SK-N-SH treated with all-trans-retinoic acid at 6 μM for 48 hours (cell line): ENCODE data around the gene CLN6.

Source experiments
- ATAC-seq: fragments of 200-7000 bp; cut with Tn5 transposase; 3 replicates; pipeline ENCODE4 v1.9.1; 2020; ENCODE audit warnings: mild to moderate bottlenecking, moderate library complexity
- ARNTL ChIP-seq: fragments of 450-650 bp; formaldehyde crosslinking; IDR thresholded peaks from 2 replicates; pipeline ENCODE4 v1.5.0; 2020; ENCODE audit warnings: low read depth, mild to moderate bottlenecking, moderate library complexity, borderline replicate concordance
- BACH2 ChIP-seq: fragments of 250-450 bp; sonication (Bioruptor Pico); IDR thresholded peaks from 2 replicates; pipeline ENCODE4 v1.9.0; 2021; ENCODE audit warnings: mild to moderate bottlenecking, borderline replicate concordance
- CSDC2 ChIP-seq: fragments of 250-450 bp; sonication (Bioruptor Pico); IDR thresholded peaks from 2 replicates; pipeline ENCODE4 v1.5.0; 2020; ENCODE audit warnings: mild to moderate bottlenecking, moderate library complexity
- ESRRG ChIP-seq: fragments of 250-450 bp; sonication (Bioruptor Pico); IDR thresholded peaks from 2 replicates; pipeline ENCODE4 v1.6.1; 2021; ENCODE audit warnings: mild to moderate bottlenecking
- GLIS3 ChIP-seq: fragments of 250-450 bp; sonication (Bioruptor Pico); IDR thresholded peaks from 2 replicates; pipeline ENCODE4 v1.5.0; 2020; ENCODE audit warnings: mild to moderate bottlenecking, moderate library complexity
- ISL1 ChIP-seq: fragments of 250-450 bp; sonication (Bioruptor Pico); IDR thresholded peaks from 2 replicates; pipeline ENCODE4 v2.1.2; 2022; ENCODE audit warnings: mild to moderate bottlenecking, moderate library complexity
- OSR1 ChIP-seq: fragments of 250-450 bp; sonication (Bioruptor Pico); IDR thresholded peaks from 2 replicates; pipeline ENCODE4 v1.8.0; 2022; ENCODE audit warnings: moderate library complexity, mild to moderate bottlenecking, inconsistent platforms
- PPARA ChIP-seq: fragments of 250-450 bp; sonication (Bioruptor Pico); IDR thresholded peaks from 2 replicates; pipeline ENCODE4 v1.5.0; 2020; ENCODE audit warnings: mild to moderate bottlenecking, borderline replicate concordance
- SNAI2 ChIP-seq: fragments of 250-450 bp; sonication (Bioruptor Pico); IDR thresholded peaks from 2 replicates; pipeline ENCODE4 v1.5.0; 2020; ENCODE audit warnings: mild to moderate bottlenecking, moderate library complexity
- TCF4 ChIP-seq: fragments of 250-450 bp; sonication (Bioruptor Pico); IDR thresholded peaks from 2 replicates; pipeline ENCODE4 v1.8.0; 2021; ENCODE audit warnings: mild to moderate bottlenecking, moderate library complexity, borderline replicate concordance
- TOX ChIP-seq: fragments of 250-450 bp; sonication (Bioruptor Pico); IDR thresholded peaks from 2 replicates; pipeline ENCODE4 v1.8.0; 2021; ENCODE audit warnings: mild to moderate bottlenecking, moderate library complexity, borderline replicate concordance
- ZC3H10 ChIP-seq: fragments of 250-450 bp; sonication (Bioruptor Pico); IDR thresholded peaks from 2 replicates; pipeline ENCODE4 v1.5.1; 2021; ENCODE audit warnings: mild to moderate bottlenecking, moderate library complexity
- ZFP3 ChIP-seq: fragments of 250-450 bp; sonication (Bioruptor Pico); IDR thresholded peaks from 2 replicates; pipeline ENCODE4 v1.5.0; 2020; ENCODE audit warnings: mild to moderate bottlenecking, moderate library complexity
- ZFP30 ChIP-seq: fragments of 450-650 bp; formaldehyde crosslinking; IDR thresholded peaks from 2 replicates; pipeline ENCODE4 v1.5.0; 2022; ENCODE audit warnings: mild to moderate bottlenecking, moderate library complexity
- ZNF565 ChIP-seq: fragments of 450-650 bp; formaldehyde crosslinking; conservative IDR thresholded peaks from 2 replicates; pipeline ENCODE4 v1.5.0; 2020; ENCODE audit warnings: low read depth, mild to moderate bottlenecking, moderate library complexity
- ZNF70 ChIP-seq: fragments of 450-650 bp; formaldehyde crosslinking; IDR thresholded peaks from 2 replicates; pipeline ENCODE4 v1.5.0; 2020; ENCODE audit warnings: mild to moderate bottlenecking, moderate library complexity
- ZNF8 ChIP-seq: fragments of 450-650 bp; formaldehyde crosslinking; IDR thresholded peaks from 2 replicates; pipeline ENCODE4 v1.5.0; 2020; ENCODE audit warnings: mild to moderate bottlenecking, moderate library complexity
- TF ChIP-seq, protein P1 (sequence below): fragments of 250-450 bp; sonication (Bioruptor Pico); IDR thresholded peaks from 2 replicates; pipeline ENCODE4 v1.5.0; 2020; ENCODE audit warnings: mild to moderate bottlenecking, moderate library complexity
- TF ChIP-seq, protein P2 (sequence below): fragments of 250-450 bp; sonication (Bioruptor Pico); IDR thresholded peaks from 2 replicates; pipeline ENCODE4 v1.5.1; 2020; ENCODE audit warnings: low read depth, mild to moderate bottlenecking, moderate library complexity
- TF ChIP-seq, protein P3 (sequence below): fragments of 250-450 bp; sonication (Bioruptor Pico); IDR thresholded peaks from 2 replicates; pipeline ENCODE4 v1.5.1; 2021; ENCODE audit warnings: mild to moderate bottlenecking, moderate library complexity
- TF ChIP-seq, protein P4 (sequence below): fragments of 250-450 bp; sonication (Bioruptor Pico); IDR thresholded peaks from 2 replicates; pipeline ENCODE4 v1.8.0; 2020; ENCODE audit warnings: mild to moderate bottlenecking, moderate library complexity, borderline replicate concordance

Gene CLN6

DNA sequence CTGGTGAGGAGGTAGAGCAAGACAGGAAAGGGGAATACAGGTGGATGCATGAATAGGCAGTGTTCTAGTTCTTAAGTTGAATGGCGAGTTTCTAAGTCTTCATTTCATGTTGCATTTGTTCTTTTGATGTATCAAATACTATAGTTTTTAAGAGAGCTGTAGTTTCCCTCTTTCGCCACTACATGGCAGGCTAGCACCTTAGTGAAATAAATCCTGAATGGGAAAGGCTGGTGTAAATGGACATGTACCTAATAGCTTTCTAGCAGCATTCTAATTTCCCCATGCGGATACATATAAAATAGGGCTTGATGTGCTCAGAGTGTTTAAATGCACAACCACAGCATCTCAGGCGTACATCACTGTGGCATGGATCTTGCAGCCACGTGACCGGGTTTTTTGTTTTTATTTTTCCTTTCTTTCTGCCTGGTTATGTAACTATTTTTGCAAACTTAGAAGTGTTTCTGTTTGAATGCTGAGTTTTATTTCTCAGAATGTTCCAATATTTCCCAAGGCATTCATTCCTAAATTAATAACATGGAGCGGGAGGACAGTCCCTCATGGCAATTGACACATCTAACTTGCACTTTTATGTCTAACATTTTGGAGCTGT lies 23.5 kb upstream of the CLN6 start:
- ATAC-seq, result peak; percentile 93

DNA sequence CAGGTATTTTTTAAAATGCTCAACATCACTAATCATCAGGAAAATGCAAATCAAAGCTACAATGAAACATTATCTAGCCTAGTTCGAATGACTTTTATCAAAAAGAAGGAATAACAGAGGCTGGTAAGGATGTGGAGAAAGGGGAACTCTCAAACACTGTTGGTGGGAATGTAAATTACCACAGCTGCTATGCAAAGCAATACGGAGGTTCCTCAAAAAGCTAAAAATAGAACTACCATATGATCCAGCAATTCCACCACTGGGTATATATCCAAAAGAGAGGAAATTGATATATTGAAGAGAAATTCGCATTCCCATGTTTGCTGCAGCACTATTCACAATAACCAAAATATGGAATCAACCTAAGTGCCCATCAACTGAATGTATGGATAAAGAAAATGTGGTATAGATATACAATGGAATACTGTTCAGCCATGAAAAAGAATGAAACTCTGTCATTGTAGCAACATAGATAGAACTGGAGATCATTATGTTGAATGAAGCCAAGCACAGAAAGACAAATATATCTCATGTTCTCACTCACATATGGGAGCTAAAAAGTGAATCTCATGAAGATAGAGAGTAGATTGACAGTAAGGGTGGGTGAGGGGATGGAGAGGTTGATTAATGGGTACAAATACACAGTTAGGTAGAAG lies 19.7 kb upstream of the CLN6 start:
- TF ChIP-seq BACH2 (CRISPR knock-in tag) (no peak), ESRRG (CRISPR knock-in tag) (no peak), ZNF565 (CRISPR knock-in tag) (no peak), CSDC2 (no peak), ZFP3 (CRISPR knock-in tag) (no peak), ZFP30 (CRISPR knock-in tag) (no peak), TCF4 (no peak), TOX (CRISPR knock-in tag) (no peak), ISL1 (no peak), ZC3H10 (no peak), PPARA (no peak)
- TF ChIP-seq, protein P1, sequence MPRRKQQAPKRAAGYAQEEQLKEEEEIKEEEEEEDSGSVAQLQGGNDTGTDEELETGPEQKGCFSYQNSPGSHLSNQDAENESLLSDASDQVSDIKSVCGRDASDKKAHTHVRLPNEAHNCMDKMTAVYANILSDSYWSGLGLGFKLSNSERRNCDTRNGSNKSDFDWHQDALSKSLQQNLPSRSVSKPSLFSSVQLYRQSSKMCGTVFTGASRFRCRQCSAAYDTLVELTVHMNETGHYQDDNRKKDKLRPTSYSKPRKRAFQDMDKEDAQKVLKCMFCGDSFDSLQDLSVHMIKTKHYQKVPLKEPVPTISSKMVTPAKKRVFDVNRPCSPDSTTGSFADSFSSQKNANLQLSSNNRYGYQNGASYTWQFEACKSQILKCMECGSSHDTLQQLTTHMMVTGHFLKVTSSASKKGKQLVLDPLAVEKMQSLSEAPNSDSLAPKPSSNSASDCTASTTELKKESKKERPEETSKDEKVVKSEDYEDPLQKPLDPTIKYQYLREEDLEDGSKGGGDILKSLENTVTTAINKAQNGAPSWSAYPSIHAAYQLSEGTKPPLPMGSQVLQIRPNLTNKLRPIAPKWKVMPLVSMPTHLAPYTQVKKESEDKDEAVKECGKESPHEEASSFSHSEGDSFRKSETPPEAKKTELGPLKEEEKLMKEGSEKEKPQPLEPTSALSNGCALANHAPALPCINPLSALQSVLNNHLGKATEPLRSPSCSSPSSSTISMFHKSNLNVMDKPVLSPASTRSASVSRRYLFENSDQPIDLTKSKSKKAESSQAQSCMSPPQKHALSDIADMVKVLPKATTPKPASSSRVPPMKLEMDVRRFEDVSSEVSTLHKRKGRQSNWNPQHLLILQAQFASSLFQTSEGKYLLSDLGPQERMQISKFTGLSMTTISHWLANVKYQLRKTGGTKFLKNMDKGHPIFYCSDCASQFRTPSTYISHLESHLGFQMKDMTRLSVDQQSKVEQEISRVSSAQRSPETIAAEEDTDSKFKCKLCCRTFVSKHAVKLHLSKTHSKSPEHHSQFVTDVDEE (CRISPR knock-in tag), result no peak
- TF ChIP-seq, protein P2, sequence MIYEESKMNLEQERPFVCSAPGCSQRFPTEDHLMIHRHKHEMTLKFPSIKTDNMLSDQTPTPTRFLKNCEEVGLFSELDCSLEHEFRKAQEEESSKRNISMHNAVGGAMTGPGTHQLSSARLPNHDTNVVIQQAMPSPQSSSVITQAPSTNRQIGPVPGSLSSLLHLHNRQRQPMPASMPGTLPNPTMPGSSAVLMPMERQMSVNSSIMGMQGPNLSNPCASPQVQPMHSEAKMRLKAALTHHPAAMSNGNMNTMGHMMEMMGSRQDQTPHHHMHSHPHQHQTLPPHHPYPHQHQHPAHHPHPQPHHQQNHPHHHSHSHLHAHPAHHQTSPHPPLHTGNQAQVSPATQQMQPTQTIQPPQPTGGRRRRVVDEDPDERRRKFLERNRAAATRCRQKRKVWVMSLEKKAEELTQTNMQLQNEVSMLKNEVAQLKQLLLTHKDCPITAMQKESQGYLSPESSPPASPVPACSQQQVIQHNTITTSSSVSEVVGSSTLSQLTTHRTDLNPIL (CRISPR knock-in tag), result no peak
- ATAC-seq, result no peak

More for the DNA sequence above, 23.5 kb upstream of the CLN6 start:
- TF ChIP-seq, protein P3, sequence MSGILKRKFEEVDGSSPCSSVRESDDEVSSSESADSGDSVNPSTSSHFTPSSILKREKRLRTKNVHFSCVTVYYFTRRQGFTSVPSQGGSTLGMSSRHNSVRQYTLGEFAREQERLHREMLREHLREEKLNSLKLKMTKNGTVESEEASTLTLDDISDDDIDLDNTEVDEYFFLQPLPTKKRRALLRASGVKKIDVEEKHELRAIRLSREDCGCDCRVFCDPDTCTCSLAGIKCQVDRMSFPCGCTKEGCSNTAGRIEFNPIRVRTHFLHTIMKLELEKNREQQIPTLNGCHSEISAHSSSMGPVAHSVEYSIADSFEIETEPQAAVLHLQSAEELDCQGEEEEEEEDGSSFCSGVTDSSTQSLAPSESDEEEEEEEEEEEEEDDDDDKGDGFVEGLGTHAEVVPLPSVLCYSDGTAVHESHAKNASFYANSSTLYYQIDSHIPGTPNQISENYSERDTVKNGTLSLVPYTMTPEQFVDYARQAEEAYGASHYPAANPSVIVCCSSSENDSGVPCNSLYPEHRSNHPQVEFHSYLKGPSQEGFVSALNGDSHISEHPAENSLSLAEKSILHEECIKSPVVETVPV (CRISPR knock-in tag), result no peak
- TF ChIP-seq BACH2 (CRISPR knock-in tag), result no peak
- TF ChIP-seq, protein P2 (CRISPR knock-in tag), result no peak
- TF ChIP-seq ARNTL (CRISPR knock-in tag), result no peak
- no peak for TF ChIP-seq ZFP30 (CRISPR knock-in tag)
- TF ChIP-seq SNAI2 (CRISPR knock-in tag), result no peak
- TF ChIP-seq OSR1, result no peak
- no peak for TF ChIP-seq TOX (CRISPR knock-in tag)
- TF ChIP-seq, protein P4, sequence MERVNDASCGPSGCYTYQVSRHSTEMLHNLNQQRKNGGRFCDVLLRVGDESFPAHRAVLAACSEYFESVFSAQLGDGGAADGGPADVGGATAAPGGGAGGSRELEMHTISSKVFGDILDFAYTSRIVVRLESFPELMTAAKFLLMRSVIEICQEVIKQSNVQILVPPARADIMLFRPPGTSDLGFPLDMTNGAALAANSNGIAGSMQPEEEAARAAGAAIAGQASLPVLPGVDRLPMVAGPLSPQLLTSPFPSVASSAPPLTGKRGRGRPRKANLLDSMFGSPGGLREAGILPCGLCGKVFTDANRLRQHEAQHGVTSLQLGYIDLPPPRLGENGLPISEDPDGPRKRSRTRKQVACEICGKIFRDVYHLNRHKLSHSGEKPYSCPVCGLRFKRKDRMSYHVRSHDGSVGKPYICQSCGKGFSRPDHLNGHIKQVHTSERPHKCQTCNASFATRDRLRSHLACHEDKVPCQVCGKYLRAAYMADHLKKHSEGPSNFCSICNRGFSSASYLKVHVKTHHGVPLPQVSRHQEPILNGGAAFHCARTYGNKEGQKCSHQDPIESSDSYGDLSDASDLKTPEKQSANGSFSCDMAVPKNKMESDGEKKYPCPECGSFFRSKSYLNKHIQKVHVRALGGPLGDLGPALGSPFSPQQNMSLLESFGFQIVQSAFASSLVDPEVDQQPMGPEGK (CRISPR knock-in tag), result no peak
- TF ChIP-seq PPARA, result no peak
- TF ChIP-seq TCF4, result no peak
- no peak for TF ChIP-seq ISL1
- no peak for TF ChIP-seq ZNF70 (CRISPR knock-in tag)
- no peak for TF ChIP-seq GLIS3 (CRISPR knock-in tag)
- TF ChIP-seq, protein P1 (CRISPR knock-in tag), result no peak
- TF ChIP-seq ZNF8 (CRISPR knock-in tag), result no peak
- TF ChIP-seq ESRRG (CRISPR knock-in tag), result no peak
